ENCODE data around the gene DMRTC2. TPM values are rescaled to one million over a fixed set of nuclear protein-coding genes. Genes with fewer than 3 reads are reported as not detected.

DMRTC2 gene
- total RNA-seq: not detected

DNA sequence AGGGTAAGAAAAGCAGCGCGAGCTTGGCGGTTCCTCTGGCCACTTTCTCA is at the start of gene DMRTC2:
Gene DMRTC2 (plus strand): TSS at position 42 of the 50 bp plus-strand sequence. CDS start 2,387 bp downstream, outside the sequence.

DNA sequence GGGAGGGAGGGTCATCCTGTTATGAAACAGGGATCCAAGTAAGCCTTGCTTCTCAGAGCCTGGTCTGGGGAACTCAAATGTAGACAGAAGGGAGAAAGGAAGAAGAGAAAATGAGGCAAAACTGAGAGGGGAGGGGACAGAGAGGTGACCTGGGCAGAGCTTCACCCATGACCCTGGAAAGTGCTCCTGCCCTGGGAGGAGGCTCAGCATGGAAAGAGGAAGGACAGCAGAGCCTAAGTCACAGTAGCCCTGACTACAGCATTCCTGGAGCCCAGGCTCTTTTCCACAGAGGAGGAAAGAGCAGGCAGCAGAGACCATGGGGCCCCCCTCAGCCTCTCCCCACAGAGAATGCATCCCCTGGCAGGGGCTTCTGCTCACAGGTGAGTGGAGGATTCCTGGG is 48.5 kb upstream of the DMRTC2 start, which contains the start of gene CEACAM3:
Gene CEACAM3 (plus strand): TSS at position 226 of the 400 bp plus-strand sequence. CDS start 91 bp downstream, at position 317.

DNA sequence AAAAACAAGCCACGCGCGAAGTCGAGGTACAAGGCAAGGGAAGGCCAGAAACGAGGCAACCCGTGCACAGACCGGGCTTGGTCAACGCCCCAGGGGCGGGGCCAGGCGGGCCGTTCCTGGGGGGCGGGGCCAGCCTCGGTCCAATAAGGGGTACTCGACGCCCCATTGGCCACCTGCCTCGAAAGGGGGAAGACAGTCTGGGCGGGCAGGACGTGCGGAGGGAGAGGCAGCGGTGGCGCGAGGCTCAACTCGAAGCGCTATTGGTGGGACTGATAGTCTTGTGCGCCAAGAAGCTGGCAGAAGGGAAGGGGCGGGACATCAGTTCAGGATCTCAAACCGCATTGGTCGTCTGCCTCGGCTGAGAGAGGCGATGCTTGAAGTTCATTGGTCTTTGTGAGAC is 241 bp upstream of the DMRTC2 start, which contains the start of gene LYPD4:
Gene LYPD4 (minus strand): TSS at position 83 of the 400 bp plus-strand sequence. CDS start 5,398 bp downstream, outside the sequence.

DNA sequence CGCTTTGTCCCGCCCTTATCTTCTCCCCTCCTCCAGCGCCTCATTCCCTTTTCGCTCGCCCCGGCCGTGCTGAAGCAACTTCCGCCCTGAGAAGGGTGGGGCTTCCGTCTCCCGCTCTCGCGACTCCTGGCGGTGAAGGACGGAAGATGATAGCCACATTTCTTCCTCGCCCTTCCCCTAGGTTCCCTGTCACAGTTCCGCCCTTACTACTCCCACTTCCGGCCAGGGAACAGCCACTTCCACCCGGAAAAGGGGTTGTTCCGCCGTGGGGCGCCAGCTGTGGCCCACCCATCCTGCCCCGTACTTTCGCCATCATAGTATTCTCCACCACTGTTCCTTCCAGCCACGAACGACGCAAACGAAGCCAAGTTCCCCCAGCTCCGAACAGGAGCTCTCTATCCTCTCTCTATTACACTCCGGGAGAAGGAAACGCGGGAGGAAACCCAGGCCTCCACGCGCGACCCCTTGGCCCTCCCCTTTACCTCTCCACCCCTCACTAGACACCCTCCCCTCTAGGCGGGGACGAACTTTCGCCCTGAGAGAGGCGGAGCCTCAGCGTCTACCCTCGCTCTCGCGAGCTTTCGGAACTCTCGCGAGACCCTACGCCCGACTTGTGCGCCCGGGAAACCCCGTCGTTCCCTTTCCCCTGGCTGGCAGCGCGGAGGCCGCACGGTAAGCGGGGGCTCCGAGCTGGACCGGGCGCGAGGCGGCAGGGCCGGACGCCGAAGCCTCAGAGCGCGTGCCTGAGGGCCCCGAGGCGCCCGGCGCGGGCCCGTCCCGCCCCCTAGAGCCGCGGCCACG is 15.0 kb downstream of the DMRTC2 start, which contains the start of gene RPS19:
Gene RPS19 (plus strand): TSS at position 638 of the 801 bp plus-strand sequence. CDS start 520 bp downstream, outside the sequence.

DNA sequence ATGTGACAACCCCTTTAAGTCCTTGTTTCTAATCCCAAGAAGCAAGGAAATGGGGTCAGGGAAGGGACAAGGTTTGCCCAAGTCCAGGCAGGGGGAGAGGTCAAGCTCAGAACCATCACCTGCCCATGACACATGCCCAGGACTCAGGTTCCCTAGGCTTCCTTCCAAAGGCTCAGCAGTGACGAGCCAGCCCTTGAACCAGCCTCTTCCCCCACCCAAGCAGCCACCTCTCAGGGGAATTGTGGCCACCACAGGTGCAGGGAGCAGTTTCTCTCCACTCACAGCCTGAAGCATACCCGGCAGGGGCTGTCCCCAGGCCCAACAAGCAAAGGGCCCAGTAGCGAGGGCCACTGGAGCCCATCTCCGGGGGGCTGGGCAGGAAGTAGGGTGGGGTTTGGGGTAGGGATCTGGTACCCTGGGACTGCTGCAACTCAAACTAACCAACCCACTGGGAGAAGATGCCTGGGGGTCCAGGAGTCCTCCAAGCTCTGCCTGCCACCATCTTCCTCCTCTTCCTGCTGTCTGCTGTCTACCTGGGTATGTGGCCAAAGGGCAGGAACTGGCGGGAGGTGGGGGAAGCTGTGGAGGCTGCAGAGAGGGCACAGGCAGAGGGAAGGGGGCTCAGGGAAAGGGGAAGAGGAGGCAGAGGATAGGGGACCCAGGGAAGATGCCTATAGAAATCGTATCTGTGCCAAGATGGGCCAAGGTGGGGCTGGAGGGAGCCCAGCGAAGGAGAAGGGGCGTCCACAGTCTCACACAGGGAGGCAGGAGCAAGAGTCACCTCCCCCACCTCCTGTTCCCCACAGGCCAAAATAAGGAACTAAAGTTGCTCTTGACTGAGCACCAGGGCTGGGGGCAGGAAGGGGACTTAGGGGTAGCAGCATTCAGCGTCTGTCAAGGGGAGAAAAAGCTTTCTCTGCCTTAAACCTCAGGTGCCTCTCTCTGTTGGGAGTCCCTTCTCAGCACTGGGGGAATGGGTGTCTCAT is 32.3 kb downstream of the DMRTC2 start, which contains the start of gene CD79A:
Gene CD79A (plus strand): TSS at position 433 of the 986 bp plus-strand sequence. CDS start 26 bp downstream, at position 459.

DNA sequence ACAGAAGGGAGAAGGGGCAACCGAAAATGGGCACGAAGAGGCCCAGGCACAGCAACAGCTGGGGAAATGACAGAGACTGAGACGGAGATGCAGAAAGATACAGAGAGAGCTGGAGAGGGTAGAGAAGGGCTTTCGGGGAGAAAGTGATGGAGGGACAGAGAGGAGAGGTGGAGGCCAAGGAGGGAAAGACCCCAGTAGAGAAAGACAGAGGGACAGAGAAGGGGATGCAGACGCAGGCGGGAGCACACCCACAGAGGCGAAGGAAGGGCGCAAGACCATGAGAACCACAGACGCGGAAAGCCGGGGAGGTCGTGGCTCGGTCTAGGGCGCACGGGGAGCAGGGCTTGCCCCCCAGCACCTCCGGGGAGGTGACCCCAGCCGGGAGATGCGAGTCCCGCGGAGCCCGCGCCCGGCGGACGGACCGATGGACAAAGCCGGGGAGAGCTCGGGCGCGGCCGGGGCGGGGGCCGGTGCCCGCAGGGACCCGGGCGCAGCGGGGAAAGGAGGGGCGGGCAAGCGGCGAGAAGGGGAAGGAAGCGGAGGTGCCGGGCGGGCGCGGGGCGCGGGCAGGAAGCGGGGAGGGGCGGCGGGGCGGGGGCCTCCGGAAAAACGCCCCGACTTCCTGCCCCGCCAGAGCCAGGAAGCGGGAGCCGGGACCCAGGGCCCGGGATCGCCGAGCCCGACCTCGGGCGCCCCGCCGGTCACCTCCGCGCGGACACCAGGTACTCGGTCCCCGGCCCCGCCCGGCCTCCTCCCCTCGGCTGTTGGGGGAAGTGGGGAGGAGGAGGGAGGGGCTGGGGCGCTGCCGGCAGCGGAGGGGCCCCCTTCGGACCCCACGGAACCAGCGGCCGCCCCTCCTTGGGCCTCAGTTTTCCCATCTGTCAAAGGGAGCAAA is 38.0 kb downstream of the DMRTC2 start, which contains the start of gene ARHGEF1:
Gene ARHGEF1 (plus strand): TSS at position 617 of the 895 bp plus-strand sequence. CDS start 4,899 bp downstream, outside the sequence.

Small RNA genes within 50 kb of the gene (small RNA-seq; reads per million reads assigned to genes)
- not detected for gene MIR6797 (ENCODE audit: low replicate concordance)

Other genes starting within 250 kb of the DMRTC2 start
- gene CEACAM4, start 218.0 kb upstream of the DMRTC2 start, total RNA-seq: 2.2 TPM
- gene CEACAM7, start 156.8 kb upstream of the DMRTC2 start, total RNA-seq: not detected
- not detected for gene CEACAM5, start 136.4 kb upstream of the DMRTC2 start, total RNA-seq
- gene CEACAM6, start 89.5 kb upstream of the DMRTC2 start, total RNA-seq: 1.1 TPM
- 2.6 TPM for gene CEACAM3, start 48.5 kb upstream of the DMRTC2 start, total RNA-seq
- not detected for gene LYPD4, start 359 bp upstream of the DMRTC2 start, total RNA-seq
- gene RPS19, start 15.2 kb downstream of the DMRTC2 start, total RNA-seq: 1,024 TPM
- gene CD79A, start 32.2 kb downstream of the DMRTC2 start, total RNA-seq: 4.4 TPM
- 51.5 TPM for gene ARHGEF1, start 38.1 kb downstream of the DMRTC2 start, total RNA-seq
- 0.12 TPM for gene ERFL, start 83.4 kb downstream of the DMRTC2 start, total RNA-seq
- gene RABAC1, start 114.3 kb downstream of the DMRTC2 start, total RNA-seq: 123 TPM
- 0.53 TPM for gene ATP1A3, start 149.2 kb downstream of the DMRTC2 start, total RNA-seq
- 20.8 TPM for gene GRIK5, start 225.2 kb downstream of the DMRTC2 start, total RNA-seq
- gene ZNF574, start 231.1 kb downstream of the DMRTC2 start, total RNA-seq: 21.1 TPM

Measured in metanephros (tissue), 2 donors.